ENCODE data around the gene RPS5. TPM values are rescaled to one million over a fixed set of nuclear protein-coding genes. Genes with fewer than 3 reads are reported as not detected.

RPS5 gene
- 1,000 to 10,000 TPM in 1 of 2 donors, 100 to 1,000 TPM in 1; 673 to 1,376 TPM for total RNA-seq

DNA sequence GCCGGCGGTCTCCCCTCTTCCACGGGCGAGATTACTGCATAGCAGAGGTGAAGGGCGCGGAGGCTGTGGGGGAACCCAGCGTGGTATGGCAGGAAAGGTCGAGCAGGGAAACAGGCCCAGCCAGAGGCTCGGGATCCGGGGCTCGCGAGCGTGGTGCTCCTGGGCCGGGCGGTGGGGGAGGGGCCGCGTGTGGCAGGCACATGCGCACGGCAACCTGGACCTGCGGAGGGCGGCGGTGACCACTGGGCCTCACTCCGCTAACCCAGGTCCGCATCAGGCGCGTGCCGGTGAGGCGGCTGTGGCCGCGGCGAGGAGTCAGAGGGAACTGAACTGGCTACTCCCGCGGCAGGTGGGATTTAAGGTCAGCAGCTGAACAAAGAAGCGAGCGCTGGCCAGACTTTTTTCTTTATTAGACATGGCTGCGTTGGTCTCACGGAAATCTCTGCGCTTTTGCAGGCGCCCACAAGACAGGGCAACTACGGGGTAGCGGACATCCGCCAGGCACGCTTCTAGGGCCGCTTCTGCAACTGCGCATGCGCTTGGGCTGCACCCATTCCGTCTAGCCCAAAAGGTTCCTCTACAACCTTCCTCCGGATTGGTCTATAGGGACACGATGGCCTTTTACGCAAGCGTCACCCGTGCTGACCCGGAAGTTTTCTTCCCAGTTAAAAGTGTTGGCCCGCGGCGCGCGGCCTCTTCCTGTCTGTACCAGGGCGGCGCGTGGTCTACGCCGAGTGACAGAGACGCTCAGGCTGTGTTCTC is at the start of gene RPS5:
Gene RPS5, plus strand, starts transcription at position 694 of the 762 bp plus-strand sequence. CDS start 869 bp downstream, outside the sequence.

GRCh38 chr19:58352760-58353671 is 34.1 kb upstream of the RPS5 start, which contains the start of gene A1BG:
Gene A1BG, minus strand, starts transcription at chr19:58353492. Its CDS starts 55 bp downstream, at chr19:58353437.

DNA sequence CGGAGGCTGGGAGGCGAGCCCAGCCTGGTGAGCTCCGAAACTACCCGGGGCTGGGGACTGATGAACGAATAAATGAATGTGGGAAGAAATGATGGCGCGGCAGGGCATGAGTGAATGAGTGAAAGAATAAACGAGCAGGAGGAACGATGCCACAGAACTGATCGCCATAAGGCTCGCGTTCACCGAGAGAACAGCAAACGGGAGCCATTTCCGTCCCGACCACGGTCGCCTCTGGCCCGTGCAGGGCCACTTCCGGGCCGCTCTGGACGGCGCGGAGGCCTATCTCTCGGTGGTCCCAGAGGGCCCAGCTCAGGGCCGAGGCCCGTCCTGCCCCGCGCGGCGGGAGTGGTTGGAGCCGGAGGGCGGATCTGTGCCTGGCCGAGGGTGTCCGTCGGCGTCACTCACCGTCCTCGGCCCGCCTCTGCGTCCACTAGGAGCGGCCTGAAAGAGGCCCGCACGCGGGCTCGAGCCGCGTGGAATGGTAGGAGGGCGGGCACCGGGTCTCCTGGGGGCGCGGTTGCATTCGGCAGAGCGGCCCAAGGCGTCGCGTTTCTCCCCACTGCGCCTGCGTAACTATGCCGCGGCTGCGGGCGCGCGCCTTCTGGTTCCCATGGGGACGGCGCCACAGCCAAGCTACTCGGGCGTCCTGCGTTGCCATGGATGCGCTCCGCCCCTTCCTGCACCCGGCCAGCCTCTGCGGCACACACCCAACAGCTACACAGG is 24.6 kb upstream of the RPS5 start, which contains the start of gene ZNF497:
Gene ZNF497, minus strand, starts transcription at position 480 of the 723 bp plus-strand sequence. CDS start 5,116 bp downstream, outside the sequence.

DNA sequence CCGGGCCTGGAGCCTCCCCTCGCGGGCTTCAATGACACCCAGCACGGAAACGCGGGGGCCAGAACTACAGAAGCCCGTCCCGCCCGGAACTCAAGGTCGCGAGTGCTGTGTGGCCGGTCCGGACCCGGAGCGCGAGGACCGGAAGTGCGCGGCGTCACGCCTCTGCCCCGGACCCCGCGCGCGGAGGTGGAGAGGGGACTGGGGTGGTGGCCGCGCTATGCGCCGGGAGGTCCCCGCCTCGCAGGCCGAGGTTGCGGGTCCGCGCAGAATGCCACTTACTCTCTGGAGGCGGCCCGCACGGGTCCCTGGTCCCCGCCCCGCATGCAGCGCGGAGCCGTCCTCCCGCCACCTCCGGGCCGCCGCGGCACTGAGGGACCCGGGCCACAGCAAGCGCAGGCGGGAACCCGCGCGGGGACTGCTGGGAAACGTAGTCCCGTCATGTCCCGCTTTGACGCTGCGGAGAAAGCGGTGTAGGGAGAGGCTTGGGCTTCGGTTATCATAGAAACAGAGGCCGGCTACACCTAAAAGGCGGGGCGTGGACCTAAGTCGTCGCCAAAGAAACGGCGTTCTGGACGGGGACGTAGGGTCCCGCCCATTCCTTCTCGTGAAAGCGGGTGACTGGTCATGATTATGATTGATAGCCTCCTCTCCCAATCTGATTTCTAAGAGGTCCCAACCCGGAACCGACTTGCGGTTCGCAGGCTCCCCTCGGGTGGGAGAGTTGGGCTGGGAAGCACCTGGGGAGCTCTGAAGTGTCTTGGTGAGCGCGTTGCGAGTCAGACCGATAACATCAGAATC is 6.2 kb upstream of the RPS5 start, which contains the start of gene ZNF837:
Gene ZNF837, minus strand, starts transcription at position 369 of the 798 bp plus-strand sequence. CDS start 11,698 bp downstream, outside the sequence.

DNA sequence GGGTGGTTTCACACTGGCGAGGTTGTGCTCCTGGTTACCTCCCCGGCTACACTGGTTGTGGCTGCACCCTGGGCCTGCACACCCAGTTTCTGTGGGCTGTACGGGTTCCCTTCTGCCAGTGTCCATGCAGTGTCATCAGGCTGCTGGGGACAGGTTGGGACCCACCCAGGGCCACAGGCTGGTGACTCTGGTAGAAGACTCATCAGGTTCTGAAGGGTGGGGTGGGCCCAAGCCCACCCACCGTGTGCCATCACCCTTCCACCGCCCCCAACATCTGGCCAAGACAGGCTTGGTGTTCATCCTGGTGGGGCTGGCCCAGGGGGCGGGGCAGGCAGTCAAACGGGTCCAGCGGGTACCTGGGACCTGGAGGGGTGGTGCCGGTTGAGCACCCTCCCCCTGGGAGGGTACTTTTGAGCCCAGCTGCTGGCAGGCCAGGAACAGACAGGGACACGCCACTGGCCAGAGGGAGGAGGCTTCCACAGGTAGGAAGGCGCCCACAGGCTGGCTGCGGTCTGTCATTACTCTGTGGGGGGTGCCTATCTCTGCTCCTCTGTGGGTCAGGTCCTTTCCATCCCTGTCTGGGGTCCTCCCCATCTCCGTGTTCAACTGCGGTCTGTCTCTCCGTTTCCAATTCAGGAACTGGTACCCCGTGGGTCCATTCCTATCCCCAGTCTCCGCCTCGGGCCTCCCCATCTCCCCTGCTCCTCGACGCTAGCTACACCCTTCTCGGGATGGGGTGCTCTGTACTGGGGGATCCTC is 8.3 kb downstream of the RPS5 start, which contains the start of gene RNF225:
Gene RNF225, plus strand, starts transcription at position 437 of the 759 bp plus-strand sequence. CDS start 434 bp downstream, outside the sequence.

DNA sequence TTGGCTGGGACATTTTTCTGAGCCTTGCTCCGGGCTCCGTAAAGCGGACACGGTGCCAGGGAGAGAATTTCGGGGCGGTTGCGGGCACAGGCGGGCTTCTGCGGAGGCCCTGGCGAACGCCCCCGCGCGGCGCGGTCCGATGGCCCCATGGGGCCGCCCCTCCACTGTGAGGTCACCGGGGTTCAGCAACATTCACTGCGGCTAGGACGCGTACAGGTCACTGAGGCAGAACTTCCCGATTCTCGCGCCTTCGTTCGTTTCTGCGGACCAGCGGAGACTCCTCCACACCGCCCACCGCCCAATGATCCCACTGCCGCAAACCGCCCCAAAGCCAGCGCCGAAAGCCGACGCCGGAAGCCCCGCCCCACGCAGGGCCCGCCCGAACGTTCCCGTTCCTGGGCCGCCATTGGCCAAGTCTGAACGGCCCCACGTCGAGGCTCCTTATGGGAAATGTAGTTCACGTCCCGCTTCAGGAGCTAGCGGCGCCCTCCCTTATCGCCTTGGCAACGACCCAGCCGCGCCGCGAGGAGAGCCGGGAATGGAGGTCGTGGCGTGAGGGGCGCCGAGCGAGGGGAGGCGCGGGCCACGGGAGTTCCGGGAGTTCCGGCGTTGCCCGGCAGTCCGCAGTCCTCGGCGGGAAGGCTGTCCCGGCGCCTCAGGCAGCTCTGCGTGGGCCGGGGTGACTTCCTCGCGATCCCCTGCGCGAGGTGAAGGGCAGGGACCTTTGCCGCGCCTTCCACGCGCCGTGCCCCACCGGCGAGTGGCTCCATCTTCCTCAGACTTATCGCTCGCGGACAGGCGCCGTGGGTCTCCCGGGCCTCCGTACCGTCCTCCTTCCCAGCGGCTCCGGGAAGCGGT is 21.3 kb downstream of the RPS5 start, which contains the start of gene ZNF584:
Gene ZNF584, plus strand, starts transcription at position 498 of the 858 bp plus-strand sequence. CDS start 499 bp downstream, outside the sequence.

GRCh38 chr19:58439576-58440554 is 52.8 kb downstream of the RPS5 start, which contains the start of gene ZNF132:
Gene ZNF132, minus strand, starts transcription at chr19:58440153. Its CDS starts 332 bp downstream, at chr19:58439821.

Small RNA genes lying within 50 kb of the gene (small RNA-seq; reads per million reads assigned to genes)
- gene MIR4754 (0 to 0.17 reads per million in 2 donors), gene RNA5SP473 (0 to 0.17 reads per million in 2 donors)

Other genes with a start within 250 kb of the RPS5 start
- gene ZNF329, start 236.5 kb upstream of the RPS5 start, total RNA-seq = 1 to 10 TPM; 8.0 to 8.3 TPM
- 10 to 100 TPM; 21.7 to 26.0 TPM for gene ZNF274, start 204.2 kb upstream of the RPS5 start, total RNA-seq
- 10 to 100 TPM; 24.4 to 32.3 TPM for gene ZNF544, start 158.4 kb upstream of the RPS5 start, total RNA-seq
- gene ZNF8, start 108.3 kb upstream of the RPS5 start, total RNA-seq = 1 to 10 TPM; 3.8 to 5.3 TPM
- 10 to 100 TPM; 27.5 to 51.3 TPM for gene ERVK3-1, start 81.9 kb upstream of the RPS5 start, total RNA-seq
- gene ZSCAN22, start 60.3 kb upstream of the RPS5 start, total RNA-seq = 1 to 10 TPM; 4.1 to 5.0 TPM
- gene A1BG, start 33.8 kb upstream of the RPS5 start, total RNA-seq = 1 to 10 TPM; 1.7 to 7.0 TPM
- gene ZNF497, start 24.5 kb upstream of the RPS5 start, total RNA-seq = 1 to 10 TPM in 1 of 2 donors, under 1 TPM in 1; 0.67 to 1.0 TPM
- 1 to 10 TPM; 1.7 to 3.8 TPM for gene ZNF837, start 6.2 kb upstream of the RPS5 start, total RNA-seq
- under 1 TPM in 1 of 2 donors, not detected in 1; 0.33 TPM for gene RNF225, start 8.4 kb downstream of the RPS5 start, total RNA-seq
- gene ZNF584, start 21.4 kb downstream of the RPS5 start, total RNA-seq = 10 to 100 TPM; 14.8 to 16.7 TPM
- gene ZNF132, start 52.9 kb downstream of the RPS5 start, total RNA-seq = 1 to 10 TPM; 7.6 to 8.7 TPM
- gene ZNF324B, start 64.4 kb downstream of the RPS5 start, total RNA-seq = 10 to 100 TPM; 12.7 to 13.8 TPM
- 10 to 100 TPM; 16.0 to 18.2 TPM for gene ZNF324, start 79.8 kb downstream of the RPS5 start, total RNA-seq
- 1 to 10 TPM; 5.7 to 7.9 TPM for gene ZNF446, start 89.1 kb downstream of the RPS5 start, total RNA-seq
- 10 to 100 TPM in 1 of 2 donors, 1 to 10 TPM in 1; 6.0 to 11.7 TPM for gene SLC27A5, start 124.7 kb downstream of the RPS5 start, total RNA-seq
- 1 to 10 TPM; 7.6 to 8.0 TPM for gene ZBTB45, start 132.5 kb downstream of the RPS5 start, total RNA-seq
- 100 to 1,000 TPM; 204 to 363 TPM for gene TRIM28, start 156.8 kb downstream of the RPS5 start, total RNA-seq
- 10 to 100 TPM; 69.6 to 82.6 TPM for gene CHMP2A, start 167.8 kb downstream of the RPS5 start, total RNA-seq
- gene UBE2M, start 171.3 kb downstream of the RPS5 start, total RNA-seq = 100 to 1,000 TPM; 101 to 126 TPM
- gene MZF1, start 186.1 kb downstream of the RPS5 start, total RNA-seq = 10 to 100 TPM in 1 of 2 donors, 1 to 10 TPM in 1; 8.7 to 12.0 TPM

All from melanocyte of skin (primary cell).